Right cardiac atrium (tissue), 5 donors: ENCODE results near the gene APOD. TPM values are rescaled to one million over a fixed set of nuclear protein-coding genes. Genes with fewer than 3 reads are reported as not detected.
"Not testable (repeated sequence)": the region's sequence is repeated elsewhere in the genome, so short reads cannot be mapped to it uniquely, and the experiment has no call there.

Experiments used
- ATAC-seq, 2 donors: fragments of 200-7000 bp; cut with Tn5 transposase; one replicate each; pipeline versions ENCODE4 v1.8.0 to v1.9.1; 2020; ENCODE audit warnings: moderate library complexity in 2 of 2, mild to moderate bottlenecking in 1 of 2
- DNase-seq, 3 donors: peaks; one replicate each; pipeline ENCODE4 v3.0.0-alpha.2; 2020
- H3K27ac ChIP-seq: one replicate; pipeline ENCODE4 v1.5.1; 2013; ENCODE audit warnings: mild to moderate bottlenecking, low read length, control low read depth, moderate library complexity
- H3K27me3 ChIP-seq: one replicate; pipeline ENCODE4 v1.6.1; 2013; ENCODE audit not compliant: control insufficient read depth, insufficient read depth
- H3K4me1 ChIP-seq: one replicate; pipeline ENCODE4 v1.6.1; 2013; ENCODE audit warnings: low read length; ENCODE audit not compliant: control insufficient read depth, insufficient read depth
- H3K4me3 ChIP-seq: one replicate; pipeline ENCODE4 v1.5.1; 2013; ENCODE audit warnings: low read length, control low read depth
- H3K9me3 ChIP-seq: one replicate; pipeline ENCODE4 v1.6.1; 2013; ENCODE audit warnings: low read length; ENCODE audit not compliant: control insufficient read depth
- WGBS: extraction: QIAGEN DNeasy Blood & Tissue Kit; methylation state at CpG from one replicate; pipeline ENCODE4 v1.1.7; 2013; 5-methylcytosine and 5-hydroxymethylcytosine counted together
- intact Hi-C, 4 donors: fragments of 100-400 bp; cut with DNase I; formaldehyde crosslinking; loops; one replicate each; pipeline versions ENCODE4 v1.11.0 to v1.14.0; 2022 to 2023
- polyA plus RNA-seq: library from polyadenylated mRNA; stranded (reverse); fragments of 200-250 nt; gene quantifications from one replicate; pipeline ENCODE4 v1.2.3, GENCODE V29; 2013
- total RNA-seq, 4 donors: library from RNA; stranded (reverse); fragmentation: NEBNext Ultra II Directional; extraction: Animal tissue kit (Norgen Biotek cat#: 25700); gene quantifications; one replicate each; pipeline ENCODE4 v1.2.1, GENCODE V29; 2021
- donor health status: healthy with polysubstance abuse.
- donor health status: DM: no; HTN: yes; CAD: no.
- donor health status: DM: no; HTN: no; CAD: no.
- donor health status: DM: no; HTN: yes; CAD: no; lungs with severe emphysema.
- donor health status: DM: yes; HTN: yes; CAD: no.

APOD gene
- total and polyA plus RNA-seq, 5 donors, result 31.8 to 174 (median 41.1) TPM

DNA sequence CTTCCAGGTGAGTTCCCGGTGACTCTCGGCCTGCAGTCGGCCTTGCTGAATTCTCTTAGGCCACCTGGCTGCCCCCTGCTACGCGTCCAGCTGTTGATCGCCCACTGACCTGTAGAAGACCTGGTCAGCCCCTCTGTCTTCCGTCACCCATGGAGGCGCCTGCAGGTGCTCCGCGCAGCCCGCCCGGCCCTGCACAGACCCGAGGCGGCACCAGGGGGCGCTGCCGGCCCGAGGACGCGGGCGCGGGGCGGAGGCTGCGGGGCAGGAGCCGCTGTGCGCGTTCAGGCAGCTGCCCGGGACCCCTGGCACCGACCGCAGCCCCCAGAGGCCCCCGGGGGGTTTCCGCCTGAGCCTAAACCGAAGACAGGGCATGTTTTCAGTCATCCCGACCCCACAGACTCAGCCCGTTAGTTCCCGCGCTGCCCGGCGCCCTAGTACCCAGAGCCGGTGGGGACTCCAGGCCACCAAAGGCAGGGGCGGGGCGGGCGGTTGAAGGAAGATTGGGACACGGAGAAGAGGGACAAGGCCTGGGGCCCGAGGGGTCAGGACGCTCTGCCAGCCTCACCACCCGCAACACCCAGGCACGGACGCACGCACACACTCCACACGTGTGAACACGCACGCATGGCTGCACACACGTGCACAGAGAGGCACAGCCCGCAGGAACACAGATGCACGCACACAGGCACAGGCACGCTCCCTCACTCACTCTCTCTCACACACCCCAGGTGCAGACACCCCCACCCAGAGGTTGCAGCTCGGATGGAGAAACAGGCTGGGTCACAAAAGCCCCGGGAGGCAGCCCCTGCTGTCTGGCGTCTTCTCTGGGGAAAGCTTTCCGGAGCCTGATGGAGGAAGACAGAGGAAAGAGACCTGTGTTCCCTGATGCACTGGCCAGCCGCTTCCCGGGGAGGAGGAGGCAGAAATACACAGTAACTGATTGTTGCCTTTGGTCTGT lies 41.1 kb upstream of the APOD start:
- H3K27me3 ChIP-seq, H3K27ac ChIP-seq, H3K4me3 ChIP-seq, intact Hi-C loops, DNase-seq, H3K4me1 ChIP-seq, H3K9me3 ChIP-seq: not testable (repeated sequence)
- WGBS, result 25% methylated on average over 11 of the region's 62 CpGs
- peak; percentile 85 to 86 for ATAC-seq

DNA sequence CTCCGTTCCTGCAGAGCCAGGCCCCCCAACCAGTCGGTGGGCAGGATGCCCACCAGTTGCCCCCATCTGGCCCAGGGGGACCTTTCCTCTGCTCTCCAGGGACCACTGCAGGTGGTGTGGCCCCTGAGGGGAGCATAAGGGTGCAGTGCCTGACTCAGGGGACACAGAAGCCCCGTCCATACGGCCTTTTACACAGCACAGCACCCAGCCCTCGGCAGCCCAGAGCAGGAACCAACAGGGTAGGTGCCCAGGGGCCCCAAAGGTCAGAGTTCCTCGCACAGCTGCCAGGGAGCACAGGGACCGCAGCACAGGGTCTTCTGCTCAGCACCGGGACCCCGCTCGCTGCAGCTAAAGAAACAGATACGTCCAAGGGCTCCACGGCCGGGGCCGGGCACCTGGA lies 40.4 kb upstream of the APOD start:
- intact Hi-C loops, result not testable (repeated sequence)
- no CpG with 5 or more reads among the region's 14 CpGs for WGBS
- peak in 1 of 2 donors; percentile 13 for ATAC-seq

GRCh38 chr3:195623217-195623965 lies 39.7 kb upstream of the APOD start:
- H3K9me3 ChIP-seq, H3K4me1 ChIP-seq, H3K27ac ChIP-seq, DNase-seq, H3K27me3 ChIP-seq, H3K4me3 ChIP-seq, intact Hi-C loops: not testable (repeated sequence)
- peak; percentile 2 for ATAC-seq
- WGBS, result 87% methylated on average over 22 of the region's 26 CpGs

More for the DNA sequence above, 40.4 kb upstream of the APOD start:
- not testable (repeated sequence) for H3K9me3 ChIP-seq, H3K27ac ChIP-seq, H3K4me1 ChIP-seq, H3K4me3 ChIP-seq, H3K27me3 ChIP-seq, DNase-seq

DNA sequence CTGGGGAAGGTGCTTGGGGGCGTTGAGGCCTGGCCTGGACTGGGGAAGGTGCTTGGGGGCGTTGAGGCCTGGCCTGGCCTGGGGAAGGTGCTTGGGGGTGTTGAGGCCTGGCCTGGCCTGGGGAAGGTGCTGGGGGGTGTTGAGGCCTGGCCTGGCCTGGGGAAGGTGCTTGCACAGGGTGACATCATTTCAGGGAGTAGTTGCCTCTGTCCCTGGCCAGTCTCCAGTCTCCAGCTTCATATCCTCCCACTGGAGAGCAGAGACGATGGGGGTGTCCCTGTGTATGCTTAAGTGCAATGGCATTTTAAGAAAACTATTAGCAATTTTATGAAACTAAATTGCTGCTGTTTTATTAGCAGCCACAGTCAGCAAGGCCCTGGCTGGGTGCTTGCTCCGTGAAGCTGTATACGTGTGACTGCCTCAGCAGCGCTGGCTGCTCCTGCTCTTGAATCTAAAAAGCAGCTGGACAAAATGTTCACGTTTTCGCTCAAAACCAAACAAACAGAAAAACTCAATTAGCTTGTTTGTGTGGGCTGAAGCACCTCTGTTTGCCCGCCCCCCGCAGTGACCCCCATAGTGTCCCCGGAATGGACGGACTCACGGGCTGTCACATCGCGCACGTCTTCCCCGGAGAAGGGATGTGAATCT lies 38.9 kb upstream of the APOD start:
- ATAC-seq, H3K9me3 ChIP-seq, H3K27me3 ChIP-seq, H3K4me3 ChIP-seq, H3K27ac ChIP-seq, intact Hi-C loops, H3K4me1 ChIP-seq, DNase-seq: not testable (repeated sequence)
- WGBS, result 90% methylated on average over 16 of the region's 17 CpGs

GRCh38 chr3:195622012-195622411 lies 38.3 kb upstream of the APOD start:
- H3K27ac ChIP-seq, DNase-seq, H3K9me3 ChIP-seq, H3K27me3 ChIP-seq, intact Hi-C loops, ATAC-seq, H3K4me1 ChIP-seq, H3K4me3 ChIP-seq: not testable (repeated sequence)
- WGBS, result 89% methylated on average over 5 of the region's 6 CpGs

DNA sequence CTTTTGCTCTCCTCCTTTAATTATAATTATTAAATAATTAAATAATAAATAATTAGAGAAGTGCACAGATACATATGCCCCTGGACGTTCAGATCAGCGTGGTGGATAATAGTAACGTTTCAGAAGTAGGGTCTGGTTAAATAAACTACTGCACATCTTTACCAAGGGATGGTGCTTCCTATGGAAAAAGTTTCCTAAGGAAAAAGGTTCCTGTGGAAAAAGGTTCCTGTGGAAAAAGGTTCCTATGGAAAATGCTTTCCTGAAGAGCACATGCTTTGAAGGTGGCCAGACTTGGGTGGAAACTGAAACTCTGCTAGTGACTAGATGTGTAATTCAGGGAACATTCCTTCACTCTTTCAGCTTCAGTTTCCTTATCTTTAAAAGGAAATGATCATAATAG lies 37.4 kb upstream of the APOD start:
- H3K4me1 ChIP-seq, H3K27me3 ChIP-seq, H3K9me3 ChIP-seq, H3K27ac ChIP-seq, DNase-seq, ATAC-seq, H3K4me3 ChIP-seq, intact Hi-C loops: not testable (repeated sequence)
- WGBS, result 86% methylated on average over 3 of the region's 3 CpGs

GRCh38 chr3:195620476-195620875 lies 36.7 kb upstream of the APOD start:
- H3K27me3 ChIP-seq, intact Hi-C loops, H3K4me1 ChIP-seq, ATAC-seq, H3K27ac ChIP-seq, H3K4me3 ChIP-seq, H3K9me3 ChIP-seq, DNase-seq: not testable (repeated sequence)
- 91% methylated on average over 3 of the region's 3 CpGs for WGBS

DNA sequence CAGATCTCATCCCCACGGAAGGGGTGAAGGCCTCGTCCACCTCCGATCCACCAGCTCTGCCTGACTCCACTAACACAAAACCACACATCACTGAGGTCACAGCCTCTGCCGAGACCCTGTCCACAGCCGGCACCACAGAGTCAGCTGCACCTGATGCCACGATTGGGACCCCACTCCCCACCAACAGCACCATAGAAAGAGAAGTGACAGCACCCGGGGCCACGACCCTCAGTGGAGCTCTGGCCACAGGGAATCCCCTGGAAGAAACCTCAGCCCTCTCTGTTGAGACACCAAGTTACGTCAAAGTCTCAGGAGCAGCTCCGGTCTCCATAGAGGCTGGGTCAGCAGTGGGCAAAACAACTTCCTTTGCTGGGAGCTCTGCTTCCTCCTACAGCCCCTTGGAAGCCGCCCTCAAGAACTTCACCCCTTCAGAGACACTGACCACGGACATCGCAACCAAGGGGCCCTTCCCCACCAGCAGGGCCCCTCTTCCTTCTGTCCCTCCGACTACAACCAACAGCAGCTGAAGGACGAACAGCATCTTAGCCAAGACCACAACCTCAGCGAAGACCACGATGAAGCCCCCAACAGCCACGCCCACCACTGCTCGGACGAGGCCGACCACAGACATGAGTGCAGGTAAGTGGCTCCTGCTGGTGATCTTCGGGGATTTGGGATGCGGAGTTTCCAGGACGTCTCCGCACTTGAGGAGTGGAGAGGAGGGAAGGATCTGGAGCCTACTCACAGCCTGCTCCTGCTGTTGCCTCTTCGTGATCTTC lies 36.0 kb upstream of the APOD start:
- not testable (repeated sequence) for H3K27ac ChIP-seq, DNase-seq, H3K9me3 ChIP-seq, H3K27me3 ChIP-seq, H3K4me1 ChIP-seq, H3K4me3 ChIP-seq, ATAC-seq
- 85% methylated on average over 26 of the region's 26 CpGs for WGBS
- intact Hi-C loops, result loop anchor here in 1 of 4 donors (10.0 kb wide), 1 partner anchor 105 kb away; the partner anchor contains the start of gene MUC20

- H3K4me3 ChIP-seq, H3K27ac ChIP-seq, H3K27me3 ChIP-seq, H3K9me3 ChIP-seq, H3K4me1 ChIP-seq: not testable (repeated sequence)
- DNase-seq, result peak in 1 of 3 donors; percentile 69
- WGBS, result 76% methylated on average over 24 of the region's 28 CpGs
- intact Hi-C loops, result loop anchor here in 1 of 4 donors (10.0 kb wide), 1 partner anchor 107 kb away; the partner anchor contains the start of gene MUC20
- peak; percentile 38 to 42 for ATAC-seq
Measured at GRCh38 chr3:195617784-195618659, 34.3 kb upstream of the APOD start.
